GM18951 (cell line): Measurements from ENCODE around the gene ITGB3.

Source experiments
- POLR2A ChIP-seq: IDR thresholded peaks from 4 replicates; pipeline ENCODE4 v1.6.1; 2011; ENCODE audit warnings: mild to moderate bottlenecking; ENCODE audit not compliant: insufficient read length, insufficient read depth; ENCODE audit errors: extremely low read depth
- in situ Hi-C: fragments of 300-500 bp; cut with MboI; formaldehyde crosslinking; loops from one replicate; pipeline ENCODE4 v1.12.0; 2022; ENCODE audit warnings: low sequenced_read_pairs, mixed read lengths, inconsistent platforms; ENCODE audit not compliant: unreplicated experiment

Gene ITGB3

GRCh38 chr17:47299239-47299910 lies 45.7 kb downstream of the ITGB3 start:
- in situ Hi-C loops: no loop called here
- no peak for TF ChIP-seq POLR2A

DNA sequence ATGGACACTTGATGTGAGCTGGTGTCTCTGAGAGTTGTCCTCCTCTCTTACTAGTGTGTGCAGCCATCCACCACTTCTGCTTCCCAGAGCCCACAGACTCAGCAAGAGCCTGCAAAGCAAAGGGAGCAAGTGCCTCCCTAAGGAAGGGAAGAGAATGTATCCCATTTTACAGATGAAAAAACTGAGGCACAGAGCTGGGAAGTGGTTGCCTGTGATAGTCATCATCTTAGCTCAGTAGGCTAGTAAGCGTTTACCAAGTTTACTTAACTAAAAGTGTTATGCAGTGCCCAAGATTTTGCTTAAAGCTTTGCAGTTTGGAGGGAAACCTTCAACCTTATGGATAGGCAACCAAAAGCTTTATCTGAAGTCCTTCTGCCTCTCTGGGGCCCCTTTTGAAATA lies 47.1 kb downstream of the ITGB3 start:
- in situ Hi-C loops: no loop called here
- TF ChIP-seq POLR2A: no peak

DNA sequence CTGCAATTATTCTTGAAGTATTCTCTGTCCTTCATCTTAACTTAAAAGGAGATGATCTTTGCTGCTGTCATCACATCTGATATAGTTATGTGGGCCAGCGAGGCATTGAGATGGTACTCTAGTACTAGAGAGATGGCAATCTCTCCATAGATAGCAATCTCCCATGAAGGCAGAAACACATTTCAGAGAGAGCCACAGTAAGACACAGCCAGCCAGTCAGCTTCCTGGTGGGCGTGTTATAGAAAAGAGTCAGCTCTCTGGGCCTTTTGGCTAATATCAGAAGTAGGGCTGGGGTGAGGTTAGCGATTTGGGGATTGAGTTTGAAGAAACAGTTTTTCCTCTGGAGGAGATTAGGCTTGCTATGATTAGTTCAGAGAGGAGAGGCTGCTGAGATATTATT lies 47.5 kb downstream of the ITGB3 start:
- TF ChIP-seq POLR2A: no peak
- in situ Hi-C loops: no loop called here

GRCh38 chr17:47301831-47302230 lies 48.2 kb downstream of the ITGB3 start:
- in situ Hi-C loops: no loop called here
- TF ChIP-seq POLR2A: no peak

DNA sequence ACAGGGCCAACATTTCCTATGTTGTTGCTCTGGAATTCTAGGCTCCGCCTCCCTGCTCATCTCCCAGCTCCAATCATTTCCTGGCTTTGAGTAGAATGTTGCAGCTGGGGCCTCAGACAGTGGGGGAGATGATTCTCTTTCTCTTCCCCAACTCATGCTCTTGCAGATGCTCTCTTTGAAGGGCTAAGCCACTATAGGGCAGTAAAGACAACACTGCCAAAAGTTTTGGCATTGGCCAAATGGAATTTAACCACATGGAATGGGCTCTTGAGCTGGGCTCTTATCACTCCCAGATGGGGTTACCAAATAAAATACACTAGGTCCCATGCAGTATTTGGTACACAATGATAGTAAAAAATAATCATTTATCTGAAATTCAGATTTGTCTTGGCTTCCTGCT lies 50.6 kb downstream of the ITGB3 start:
- in situ Hi-C loops: no loop called here
- TF ChIP-seq POLR2A: no peak

DNA sequence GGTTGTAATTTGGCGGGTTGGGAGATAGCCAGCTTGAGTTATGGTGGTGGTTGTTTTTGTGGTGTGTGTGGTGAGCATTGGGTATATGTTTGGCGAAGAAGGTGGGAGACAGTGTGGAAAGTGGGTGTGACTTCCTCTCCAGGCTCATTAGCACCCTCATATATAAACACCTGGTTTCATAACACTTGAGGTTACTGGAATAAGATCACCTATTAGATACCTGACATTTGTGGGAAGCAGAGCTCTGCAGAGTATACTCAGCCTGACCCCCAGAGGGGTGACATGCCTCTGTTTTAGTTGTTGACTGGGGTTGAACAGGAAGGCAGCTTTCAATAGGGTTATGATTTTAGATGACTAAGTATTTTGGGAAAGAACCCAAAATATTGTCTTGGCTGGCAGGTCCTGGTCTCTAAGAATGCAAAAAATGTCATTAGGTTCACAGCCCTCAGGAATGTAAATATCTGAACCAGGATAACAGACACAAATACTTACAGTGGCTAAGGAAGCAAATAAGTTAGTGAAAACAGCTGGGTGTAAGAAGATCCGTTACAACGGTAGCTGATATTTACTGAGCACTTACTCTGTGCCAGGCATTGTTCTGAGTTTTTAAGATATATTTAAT lies 51.8 kb downstream of the ITGB3 start:
- no peak for TF ChIP-seq POLR2A
- in situ Hi-C loops: no loop called here

DNA sequence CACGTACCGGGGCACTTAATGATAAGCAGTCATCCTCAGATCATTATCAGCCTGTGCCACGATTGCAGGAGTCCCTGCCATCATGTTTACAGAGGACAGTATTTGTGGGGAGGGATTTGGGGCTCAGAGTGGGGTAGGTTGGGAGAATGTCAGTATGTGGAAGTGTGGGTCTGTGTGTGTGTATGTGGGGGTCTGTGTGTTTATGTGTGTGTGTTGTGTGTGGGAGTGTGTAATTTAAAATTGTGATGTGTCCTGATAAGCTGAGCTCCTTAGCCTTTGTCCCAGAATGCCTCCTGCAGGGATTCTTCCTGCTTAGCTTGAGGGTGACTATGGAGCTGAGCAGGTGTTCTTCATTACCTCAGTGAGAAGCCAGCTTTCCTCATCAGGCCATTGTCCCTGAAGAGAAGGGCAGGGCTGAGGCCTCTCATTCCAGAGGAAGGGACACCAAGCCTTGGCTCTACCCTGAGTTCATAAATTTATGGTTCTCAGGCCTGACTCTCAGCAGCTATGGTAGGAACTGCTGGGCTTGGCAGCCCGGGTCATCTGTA lies 56.6 kb downstream of the ITGB3 start:
- in situ Hi-C loops: no loop called here

GRCh38 chr17:47311420-47311819 lies 57.8 kb downstream of the ITGB3 start:
- no peak for TF ChIP-seq POLR2A

More for the DNA sequence above, 56.6 kb downstream of the ITGB3 start:
- no peak for TF ChIP-seq POLR2A

GRCh38 chr17:47315451-47316266 lies 62.0 kb downstream of the ITGB3 start:
- in situ Hi-C loops: no loop called here
- TF ChIP-seq POLR2A: no peak

More at GRCh38 chr17:47311420-47311819, 57.8 kb downstream of the ITGB3 start:
- in situ Hi-C loops: no loop called here

- in situ Hi-C loops: no loop called here
- no peak for TF ChIP-seq POLR2A
These were observed 62.7 kb downstream of the ITGB3 start for GRCh38 chr17:47316311-47316710.

DNA sequence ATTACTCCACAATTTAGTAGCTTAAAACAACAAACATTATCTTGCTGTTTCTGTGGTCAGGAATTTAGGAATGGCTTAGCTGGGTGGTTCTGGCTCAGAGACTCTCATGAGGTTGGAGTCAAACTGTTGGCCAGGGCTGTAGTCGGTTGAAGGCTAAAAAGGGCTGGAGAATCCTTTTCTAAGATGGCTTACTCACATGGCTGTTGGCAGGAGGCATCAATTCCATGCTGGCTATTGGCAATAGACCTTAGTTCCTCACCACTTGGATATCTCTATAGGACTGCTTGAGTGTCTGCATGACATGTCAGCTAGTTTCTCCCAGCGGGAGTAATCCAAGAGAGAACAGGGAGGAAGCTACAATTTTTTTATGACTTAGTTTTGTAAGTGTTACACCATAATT lies 63.5 kb downstream of the ITGB3 start:
- no peak for TF ChIP-seq POLR2A
- in situ Hi-C loops: no loop called here

DNA sequence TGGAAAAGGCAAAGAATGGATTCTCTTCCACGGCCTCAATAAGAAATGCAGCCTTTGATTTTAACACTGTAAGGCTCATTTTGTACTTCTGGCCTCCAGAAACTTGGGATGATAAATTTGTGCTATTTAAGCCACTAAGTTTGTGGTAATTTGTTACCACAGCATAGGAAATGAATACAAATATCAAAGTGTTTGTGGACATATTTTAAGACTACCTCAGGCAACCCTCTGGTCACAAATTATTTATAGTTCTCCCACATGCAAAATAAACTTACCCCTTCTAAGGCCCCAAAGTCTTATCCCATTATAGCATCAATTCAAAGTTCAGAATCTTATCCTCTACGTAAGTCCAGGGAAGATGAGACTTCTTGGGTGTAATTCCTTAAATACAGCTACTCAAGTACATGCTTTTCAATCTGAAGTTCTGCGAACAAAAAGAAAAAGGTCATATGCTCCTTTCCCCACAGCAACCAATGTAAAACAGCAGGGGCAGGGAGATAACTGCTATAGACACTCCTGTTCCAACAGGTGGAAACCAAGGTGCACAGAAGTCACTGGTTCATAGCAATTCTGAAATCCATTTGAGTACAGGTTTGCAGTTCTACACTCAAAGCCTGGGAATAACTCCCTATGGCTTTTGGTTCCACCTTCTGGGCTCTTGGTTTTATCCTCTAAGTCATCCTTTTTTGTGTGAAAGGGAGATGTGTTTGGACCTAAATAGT lies 64.7 kb downstream of the ITGB3 start:
- in situ Hi-C loops: no loop called here
- no peak for TF ChIP-seq POLR2A
